GM11168 (cell line): ENCODE measurements around the gene TGOLN2.
"Not testable (repeated sequence)": the region's sequence is repeated elsewhere in the genome, so short reads cannot be mapped to it uniquely, and the experiment has no call there.

Experiments
- in situ Hi-C: fragments of 300-500 bp; cut with MboI; formaldehyde crosslinking; loops from one replicate; pipeline ENCODE4 v1.12.0; 2022; ENCODE audit warnings: low sequenced_read_pairs; ENCODE audit not compliant: unreplicated experiment

The TGOLN2 gene

GRCh38 chr2:85327822-85328617 is at the start of gene TGOLN2:
TSS of gene TGOLN2 (minus strand) at chr2:85327989. CDS start at chr2:85327962, 27 bp downstream.
- in situ Hi-C loops: no loop called here

DNA sequence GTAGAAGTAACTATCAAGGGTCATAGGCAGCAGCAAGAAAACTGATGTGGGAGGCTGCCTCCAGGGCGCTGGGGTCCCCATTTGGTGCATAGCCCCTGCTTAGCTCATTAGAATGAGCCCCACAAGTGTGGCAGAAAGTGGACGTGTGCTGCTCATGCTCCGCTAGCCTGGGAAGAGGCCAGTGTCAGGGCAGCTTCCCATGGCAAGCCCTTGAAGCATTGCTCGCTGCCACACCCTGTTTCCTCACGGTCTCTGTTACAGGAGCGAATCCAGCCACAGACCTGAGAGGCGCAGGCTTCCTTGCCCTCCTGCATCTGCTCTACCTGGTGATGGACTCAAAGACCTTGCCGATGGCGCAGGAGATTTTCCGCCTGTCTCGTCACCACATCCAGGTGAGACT is 49.3 kb upstream of the TGOLN2 start:
- in situ Hi-C loops: no loop called here

GRCh38 chr2:85376291-85377065 is 48.7 kb upstream of the TGOLN2 start:
- in situ Hi-C loops: no loop called here

DNA sequence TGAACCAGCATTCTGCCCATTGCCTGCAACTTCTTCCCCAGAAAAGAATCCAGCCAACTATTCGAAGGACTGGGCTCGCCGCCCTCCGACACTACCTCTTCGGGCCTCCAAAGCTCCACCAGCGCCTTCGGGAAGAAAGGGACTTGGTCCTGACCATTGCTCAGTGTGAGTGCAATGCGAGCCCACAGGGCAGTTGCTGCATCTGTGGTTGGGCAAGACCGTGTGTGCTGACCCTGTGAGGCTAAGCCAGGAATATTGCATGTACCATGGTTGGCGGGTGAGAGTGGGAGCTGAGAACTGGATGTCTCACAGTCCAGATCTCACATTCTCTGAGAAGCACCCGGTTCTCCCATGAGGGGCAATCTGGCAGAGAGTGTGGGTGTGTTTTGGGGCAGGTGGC is 43.3 kb upstream of the TGOLN2 start:
- in situ Hi-C loops: no loop called here

DNA sequence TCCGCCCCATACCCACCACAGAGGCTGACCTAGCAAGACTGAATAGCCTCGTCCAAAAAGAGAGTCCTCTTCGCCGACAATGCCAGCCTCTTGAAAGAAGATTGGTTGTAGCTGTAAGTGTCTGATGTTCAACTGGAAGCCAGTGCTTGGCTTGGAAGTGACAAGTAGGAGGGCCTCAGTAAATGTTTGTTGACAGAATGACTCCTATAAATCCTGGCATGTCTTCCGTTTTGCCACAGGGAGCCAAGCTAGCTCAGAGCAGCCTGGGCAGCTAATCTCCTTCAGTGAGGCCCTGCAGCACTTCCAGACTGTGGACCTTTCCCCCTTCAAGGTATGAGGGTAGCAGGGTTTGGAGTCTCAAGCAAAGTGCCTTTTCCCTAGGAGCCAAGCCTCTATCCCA is 41.7 kb upstream of the TGOLN2 start:
- in situ Hi-C loops: no loop called here

DNA sequence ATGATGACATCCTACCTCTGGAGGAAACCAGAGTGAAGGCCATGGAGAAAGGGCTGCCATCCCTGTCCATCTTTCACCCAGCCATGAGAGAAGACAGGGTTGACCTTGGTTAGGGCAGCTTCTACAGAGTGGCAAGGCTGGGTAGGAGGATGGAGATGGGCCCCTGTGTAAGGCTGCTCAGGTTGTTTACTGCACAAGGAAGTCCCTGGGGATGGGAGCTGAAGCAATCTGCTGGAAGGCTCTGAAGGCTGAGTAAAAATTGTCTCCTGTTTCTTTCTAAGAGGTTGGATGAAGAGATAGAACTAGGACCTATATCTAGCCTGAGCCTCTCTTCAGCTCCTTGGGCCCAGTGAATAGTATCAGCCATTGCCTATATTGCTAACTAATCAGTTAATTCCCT is 41.1 kb upstream of the TGOLN2 start:
- in situ Hi-C loops: no loop called here

DNA sequence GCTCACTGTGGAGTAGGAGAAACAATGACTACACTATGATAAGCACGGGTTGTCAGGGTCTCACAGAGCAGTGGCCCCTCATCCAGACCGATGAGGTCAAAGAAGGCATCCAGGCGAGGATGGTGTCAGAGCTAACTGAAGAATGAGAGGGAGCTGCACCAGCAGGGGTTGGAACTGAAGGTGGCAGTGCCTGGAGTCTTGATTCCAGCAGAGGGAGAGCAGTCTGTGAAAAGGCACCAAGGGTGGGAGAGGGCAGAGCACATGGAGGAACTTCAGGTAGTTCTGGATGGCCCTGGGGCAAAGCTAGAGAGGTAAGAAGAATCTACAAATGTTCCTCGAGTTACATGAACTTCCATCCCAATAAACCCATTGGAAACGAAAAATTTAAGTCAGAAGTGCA is 39.4 kb upstream of the TGOLN2 start:
- in situ Hi-C loops: no loop called here

GRCh38 chr2:85362653-85363387 is 35.0 kb upstream of the TGOLN2 start:
- in situ Hi-C loops: not testable (repeated sequence)

DNA sequence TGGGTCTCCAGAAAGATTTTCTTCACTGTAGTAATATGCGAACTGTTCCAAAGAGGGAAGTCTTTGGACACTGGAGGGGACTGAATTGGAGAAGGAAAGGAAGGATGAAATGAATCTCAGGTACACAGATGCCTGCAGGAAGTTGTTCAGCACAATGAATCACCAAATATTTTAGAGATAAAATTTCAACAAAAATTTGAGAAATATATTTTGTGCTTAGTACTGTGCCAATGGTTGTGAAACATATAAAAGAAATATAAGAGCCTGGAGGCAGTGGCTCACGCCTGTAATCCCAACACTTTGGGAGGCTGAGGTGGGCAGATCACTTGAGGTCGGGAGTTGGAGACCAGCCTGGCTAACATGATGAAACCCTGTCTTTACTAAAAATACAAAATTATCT is 29.9 kb upstream of the TGOLN2 start:
- in situ Hi-C loops: no loop called here

DNA sequence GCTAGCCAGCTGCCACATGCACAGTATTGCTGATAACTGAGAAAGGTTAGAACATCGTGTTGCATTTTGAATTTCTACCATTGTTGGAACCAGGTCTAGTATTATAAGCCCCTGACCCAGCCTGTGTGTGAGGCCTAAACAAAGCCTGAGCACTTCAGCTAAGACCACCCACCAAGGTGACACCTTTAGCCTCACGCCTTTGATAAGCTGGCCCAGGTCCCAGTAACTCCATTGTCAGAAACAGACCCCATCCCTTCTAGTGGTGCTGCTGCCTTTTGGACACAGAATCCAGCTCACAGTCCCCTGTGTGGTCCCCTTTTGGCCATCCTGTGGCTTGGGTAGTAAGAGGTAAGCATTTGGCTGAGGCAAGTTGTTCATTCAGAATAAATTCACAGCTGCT is 28.4 kb upstream of the TGOLN2 start:
- in situ Hi-C loops: no loop called here

DNA sequence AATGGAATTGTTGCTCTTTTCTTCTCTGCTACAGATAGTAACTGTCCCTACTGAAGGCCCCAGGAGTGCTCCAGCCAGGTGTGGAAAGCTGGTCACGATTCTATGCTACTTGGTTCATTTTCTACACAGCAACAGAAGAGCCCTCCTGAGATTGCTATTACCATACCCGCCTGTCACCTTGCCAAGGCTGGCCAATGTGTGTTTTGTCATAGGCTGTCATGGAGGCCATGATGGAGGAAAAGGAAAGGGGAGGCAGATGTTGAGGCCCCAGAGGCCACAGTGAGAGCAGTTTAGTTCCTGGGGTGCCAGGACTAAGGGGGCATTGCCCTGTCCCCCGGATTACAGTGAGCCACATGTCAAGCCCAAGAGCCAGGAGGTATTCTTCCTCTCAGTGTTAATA is 27.7 kb upstream of the TGOLN2 start:
- in situ Hi-C loops: no loop called here

DNA sequence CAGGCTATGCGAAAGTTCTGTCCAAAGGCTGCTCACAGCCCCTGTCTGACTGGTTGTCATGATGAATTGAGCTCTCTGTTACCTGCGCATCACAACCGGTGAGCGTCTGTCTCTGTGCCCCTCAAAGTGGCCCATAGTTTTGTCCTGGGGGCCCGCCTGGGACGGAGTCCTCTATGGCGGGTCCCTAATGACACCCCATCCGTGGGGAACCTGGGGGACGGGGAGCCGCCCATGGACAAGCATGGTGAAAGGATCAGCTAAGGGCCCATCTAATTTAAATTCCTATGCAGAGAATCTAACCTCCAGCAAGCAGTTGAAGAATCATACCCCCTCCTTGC is 27.3 kb upstream of the TGOLN2 start:
- in situ Hi-C loops: no loop called here

DNA sequence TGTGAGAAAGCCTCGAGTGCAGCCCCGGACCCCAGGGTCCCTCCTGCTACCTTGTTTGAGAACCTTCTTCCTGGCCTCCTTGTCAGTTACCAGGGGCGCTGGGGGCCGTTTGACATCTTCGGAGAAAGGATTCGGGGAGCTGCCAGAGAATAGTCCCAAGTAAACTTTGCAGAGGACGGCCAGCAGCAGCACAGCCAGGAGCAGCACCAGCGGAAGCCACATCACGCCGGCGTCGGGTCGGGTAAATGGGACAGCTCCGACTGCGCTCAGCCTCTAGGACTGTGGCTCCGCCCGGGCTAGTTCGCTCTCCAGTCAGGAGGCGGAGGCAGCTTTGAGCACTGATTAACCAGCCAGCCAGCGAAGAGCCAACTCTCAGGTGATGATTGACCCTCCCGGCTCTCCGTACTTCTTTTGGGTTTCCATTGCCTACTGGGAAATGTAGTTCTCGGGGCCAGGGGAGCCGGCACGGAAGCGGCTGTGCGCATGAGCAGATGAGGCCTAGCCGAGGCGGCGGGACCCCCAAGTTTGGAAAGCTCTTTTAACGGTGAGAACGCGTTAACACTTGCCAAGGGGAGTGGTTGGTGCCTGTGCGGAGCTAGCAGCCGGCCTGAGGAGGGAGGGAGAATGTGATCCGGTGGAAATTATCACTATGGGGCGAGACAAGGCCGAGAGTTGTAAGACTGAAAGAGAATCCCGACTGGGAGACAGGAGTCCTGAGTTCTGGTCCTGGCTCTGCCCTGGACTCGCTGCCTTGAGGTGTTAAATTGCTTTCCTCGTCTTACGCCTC is 26.7 kb upstream of the TGOLN2 start, which contains the start of the genes ELMOD3 and RETSAT:
Gene ELMOD3 (plus strand): TSS at position 484 of the 787 bp plus-strand sequence. CDS start 2,430 bp downstream, outside the sequence.
Gene RETSAT (minus strand): TSS at position 243 of the 787 bp plus-strand sequence. CDS start 21 bp downstream, at position 222.
- in situ Hi-C loops: no loop called here

DNA sequence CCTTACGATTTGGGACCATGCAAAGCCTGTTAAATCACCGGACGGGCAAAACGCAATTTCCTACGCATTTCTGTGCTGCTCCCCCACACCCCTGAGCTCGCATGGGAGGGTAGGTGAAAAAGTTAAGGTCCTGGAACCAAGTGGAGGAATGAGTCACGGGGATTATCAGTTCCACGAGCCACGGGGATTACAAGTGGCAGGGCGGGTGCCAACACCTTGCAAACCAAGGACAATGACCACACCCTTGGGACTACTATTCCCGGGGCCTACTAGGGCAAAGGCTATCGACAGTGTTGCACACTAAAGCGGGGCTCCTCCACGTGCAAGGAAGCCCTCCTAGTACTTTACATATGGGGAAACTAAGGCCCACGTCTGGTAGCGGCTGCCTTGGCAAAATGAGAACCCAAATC is 26.1 kb upstream of the TGOLN2 start:
- in situ Hi-C loops: no loop called here

DNA sequence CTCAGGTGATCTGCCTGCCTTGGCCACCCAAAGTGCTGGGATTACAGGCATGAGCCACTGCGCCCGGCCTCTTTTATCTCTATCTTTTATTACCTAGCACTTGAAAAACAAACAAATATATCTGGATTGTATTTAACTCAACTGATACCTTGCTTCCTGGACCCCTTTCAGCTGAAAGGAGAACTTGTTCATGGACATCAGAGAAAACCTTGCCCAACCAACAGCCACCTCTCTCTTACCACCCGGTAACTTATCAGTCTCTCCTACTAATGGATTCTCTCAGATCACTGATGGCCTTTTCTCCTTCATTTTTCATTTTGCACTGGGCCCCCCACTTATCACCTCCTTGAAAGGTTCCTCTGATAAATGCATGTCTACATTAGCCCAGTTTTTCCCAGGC is 19.8 kb upstream of the TGOLN2 start:
- in situ Hi-C loops: no loop called here

DNA sequence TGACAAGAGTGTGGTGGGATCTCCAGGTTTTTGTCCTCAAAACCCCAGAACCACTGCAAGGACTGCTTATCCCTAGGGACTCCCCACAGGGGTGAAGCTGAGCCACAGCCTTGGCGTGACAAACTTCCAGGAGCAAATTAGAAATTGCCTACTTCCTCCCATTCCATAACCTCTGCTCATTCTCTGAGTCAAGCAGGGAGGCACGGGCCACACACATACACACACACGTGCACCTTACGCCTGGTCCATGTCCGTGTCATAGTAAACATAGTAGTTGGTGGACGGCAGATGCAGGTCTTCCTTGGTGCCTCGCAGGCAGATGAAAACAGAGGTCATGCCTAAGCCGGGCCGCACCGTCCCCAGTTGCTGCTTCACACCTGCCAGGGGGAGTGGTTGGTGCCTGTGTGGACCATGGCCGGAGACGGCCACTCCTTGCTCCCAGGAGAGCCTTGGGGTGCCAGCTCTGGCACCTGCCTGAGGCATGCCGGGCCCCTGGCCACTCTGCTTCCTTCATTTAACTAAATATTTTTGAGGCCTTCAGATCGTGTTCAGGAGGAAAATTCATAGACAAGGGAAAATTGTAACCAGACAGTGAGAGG is 16.7 kb upstream of the TGOLN2 start:
- in situ Hi-C loops: no loop called here

GRCh38 chr2:85343207-85343895 is 15.6 kb upstream of the TGOLN2 start:
- in situ Hi-C loops: not testable (repeated sequence)

GRCh38 chr2:85342156-85342555 is 14.4 kb upstream of the TGOLN2 start:
- in situ Hi-C loops: no loop called here
